ENCODE results near the gene FAM240B. TPM values are rescaled to one million over a fixed set of nuclear protein-coding genes. Genes with fewer than 3 reads are reported as not detected.

The FAM240B gene
- total and polyA plus RNA-seq, 2 experiments from 2014 or later: not detected

GRCh38 chr9:38724754-38725153 is 4.8 kb upstream of the FAM240B start:
- Histone ChIP-seq H3K27me3 (ENCODE audit: insufficient read depth) (no peaks in the 10 kb centered on the region), H3K9me2 (ENCODE audit: insufficient read depth) (no peaks in the 10 kb centered on the region), H3K4me2 (no peak overlapping the region), H3K4me3 (no peak overlapping the region), H3K79me2 (replicated peaks; ENCODE audit: insufficient read depth) (no peaks in the 10 kb centered on the region), H2AFZ (no peak overlapping the region), H3F3A (replicated peaks; ENCODE audit: low read depth) (0 out of 2 replicates have a peak, but pooled peaks cover 3% of the 10 kb centered on the region), H3K27ac (ENCODE audit: low read depth) (no peak overlapping the region), H4K20me1 (replicated peaks; ENCODE audit: insufficient read depth) (no peaks in the 10 kb centered on the region), H3K36me3 (ENCODE audit: insufficient read depth) (no peaks in the 10 kb centered on the region), H3K4me1 (ENCODE audit: insufficient read depth) (peaks cover 3% of the 10 kb centered on the region; the same call in 1 of the 2 replicates)
- peaks cover 6% of the 10 kb centered on the region; the same call in 2 of the 3 replicates for H3K36me3 Mint-ChIP-seq (ENCODE audit: low read depth)
- no peaks in the 10 kb centered on the region; the same call in 1 of the 3 replicates for H3K9me3 Mint-ChIP-seq
- ATAC-seq (no peak), DNase-seq (ENCODE audit: low spot score) (no peak)
- H3K27me3 Mint-ChIP-seq (ENCODE audit: insufficient read depth, low read depth, poor library complexity): peaks cover 8% of the 10 kb centered on the region
- H3K4me1 Mint-ChIP-seq: peaks cover 4% of the 10 kb centered on the region
- H3K27ac Mint-ChIP-seq: no peak overlapping the region
- no peak overlapping the region for H3K4me3 Mint-ChIP-seq
- TF ChIP-seq ETS1 (IDR thresholded peaks at IDR 0.05) (no peak), POLR2AphosphoS5 (IDR thresholded peaks at IDR 0.05; ENCODE audit: low read depth) (no peak), ZNF114 (CRISPR knock-in tag; IDR thresholded peaks at IDR 0.05) (no peak), CTCF (conservative IDR thresholded peaks at IDR 0.05; ENCODE audit: low read depth in 2 of 2) (no peak), STAT1 (IDR thresholded peaks at IDR 0.05; ENCODE audit: unreplicated experiment) (no peak), JUNB (IDR thresholded peaks at IDR 0.05; ENCODE audit: unreplicated experiment) (no peak), NANOG (IDR thresholded peaks at IDR 0.05; ENCODE audit: borderline replicate concordance) (no peak), REST (IDR thresholded peaks at IDR 0.05; ENCODE audit: unreplicated experiment) (no peak), ZNF331 (CRISPR knock-in tag; IDR thresholded peaks at IDR 0.05; ENCODE audit: low read depth) (no peak), EZH2phosphoT487 (IDR thresholded peaks at IDR 0.05; ENCODE audit: unreplicated experiment) (no peak)

- Mint-ChIP-seq H3K9me3 (no peaks in the 10 kb centered on the region), H3K4me1 (peaks cover 3% of the 10 kb centered on the region; the same call in 1 of the 3 replicates), H3K27me3 (ENCODE audit: insufficient read depth, low read depth, poor library complexity) (peaks cover 2% of the 10 kb centered on the region), H3K36me3 (ENCODE audit: low read depth) (no peaks in the 10 kb centered on the region), H3K27ac (no peak overlapping the region), H3K4me3 (no peak overlapping the region)
- H2AFZ ChIP-seq: no peak overlapping the region
- ATAC-seq (no peak), DNase-seq (ENCODE audit: low spot score) (no peak)
- no peak overlapping the region for H3K4me2 ChIP-seq
- no peaks in the 10 kb centered on the region for H3K9me2 ChIP-seq (ENCODE audit: insufficient read depth)
- no peaks in the 10 kb centered on the region for H3F3A ChIP-seq (replicated peaks; ENCODE audit: low read depth)
- H3K27ac ChIP-seq (ENCODE audit: low read depth): no peak overlapping the region
- no peaks in the 10 kb centered on the region for H3K4me1 ChIP-seq (ENCODE audit: insufficient read depth)
- no peak overlapping the region for H3K4me3 ChIP-seq
- no peaks in the 10 kb centered on the region for H3K27me3 ChIP-seq (ENCODE audit: insufficient read depth)
- H3K36me3 ChIP-seq (ENCODE audit: insufficient read depth): no peaks in the 10 kb centered on the region
- H3K79me2 ChIP-seq (replicated peaks; ENCODE audit: insufficient read depth): no peaks in the 10 kb centered on the region
- no peaks in the 10 kb centered on the region for H4K20me1 ChIP-seq (replicated peaks; ENCODE audit: insufficient read depth)
- TF ChIP-seq JUNB (IDR thresholded peaks at IDR 0.05; ENCODE audit: unreplicated experiment) (no peak), NANOG (IDR thresholded peaks at IDR 0.05; ENCODE audit: borderline replicate concordance) (no peak), CTCF (conservative IDR thresholded peaks at IDR 0.05; ENCODE audit: low read depth in 2 of 2) (no peak)
These were observed 1.8 kb downstream of the FAM240B start for GRCh38 chr9:38718148-38718547.

All from GM23338 (cell line).